Esophagus squamous epithelium (tissue), 4 donors: ENCODE results near the gene CHIT1.

Experiments
- CTCF ChIP-seq, 6 experiments: fragments of 450-650 bp in 4 of 6; fragments of 200-600 bp in 2 of 6; sonication (generic) in 2 of 6; IDR thresholded peaks; one replicate each; pipeline ENCODE4 v1.5.1; 2016 to 2019; ENCODE audit warnings: antibody characterized with exemption in 6 of 6, mild to moderate bottlenecking in 4 of 6, moderate library complexity in 4 of 6
- POLR2A ChIP-seq, 4 donors: fragments of 450-650 bp; IDR thresholded peaks; one replicate each; pipeline ENCODE4 v1.6.1; 2017; ENCODE audit warnings: antibody characterized with exemption in 4 of 4, mild to moderate bottlenecking in 4 of 4, moderate library complexity in 3 of 4

- TF ChIP-seq CTCF (IDR thresholded peaks at IDR 0.05) (no peak), POLR2A (IDR thresholded peaks at IDR 0.05) (no peak)
Observed at GRCh38 chr1:203239081-203239480, 9.6 kb upstream of the CHIT1 start.
